HG03196 (cell line): ENCODE results near the gene KRT25.

ENCODE experiments used
- ATAC-seq: cut with Tn5 transposase; IDR thresholded peaks from one replicate; pipeline ENCODE4 v1.9.1; 2021; ENCODE audit not compliant: unreplicated experiment

The KRT25 gene

GRCh38 chr17:40755231-40755630 is at the start of gene KRT25:
KRT25 (minus strand) TSS chr17:40755331; CDS start chr17:40755271, 60 bp downstream.
- no peak for ATAC-seq

GRCh38 chr17:40803617-40804082 is 48.5 kb upstream of the KRT25 start:
- ATAC-seq, result no peak

GRCh38 chr17:40801157-40801556 is 46.0 kb upstream of the KRT25 start:
- no peak for ATAC-seq

- ATAC-seq, result no peak
Observed at GRCh38 chr17:40800381-40800780, 45.2 kb upstream of the KRT25 start.

- no peak for ATAC-seq
Observed at GRCh38 chr17:40799859-40800258, 44.7 kb upstream of the KRT25 start, which contains the start of gene KRT28. KRT28 (minus strand) TSS chr17:40799959; CDS start chr17:40799893, 66 bp downstream.

- ATAC-seq, result no peak
Observed at GRCh38 chr17:40796846-40797245, 41.7 kb upstream of the KRT25 start.

- ATAC-seq, result no peak
Observed at GRCh38 chr17:40795019-40795667, 40.0 kb upstream of the KRT25 start.

- no peak for ATAC-seq
Observed at GRCh38 chr17:40794466-40794865, 39.3 kb upstream of the KRT25 start.

GRCh38 chr17:40793832-40794231 is 38.7 kb upstream of the KRT25 start:
- no peak for ATAC-seq

- no peak for ATAC-seq
Observed at GRCh38 chr17:40791787-40792436, 36.8 kb upstream of the KRT25 start.

GRCh38 chr17:40791111-40791510 is 36.0 kb upstream of the KRT25 start:
- no peak for ATAC-seq

GRCh38 chr17:40782450-40782849 is 27.3 kb upstream of the KRT25 start, which contains the start of gene KRT27:
KRT27 (minus strand) TSS chr17:40782550; CDS start chr17:40782493, 57 bp downstream.
- ATAC-seq, result no peak

GRCh38 chr17:40779181-40779909 is 24.2 kb upstream of the KRT25 start:
- no peak for ATAC-seq

- ATAC-seq, result no peak
Observed at GRCh38 chr17:40778461-40778860, 23.3 kb upstream of the KRT25 start.

GRCh38 chr17:40777971-40778370 is 22.8 kb upstream of the KRT25 start:
- ATAC-seq, result no peak

GRCh38 chr17:40777459-40777858 is 22.3 kb upstream of the KRT25 start:
- ATAC-seq, result no peak

- ATAC-seq, result no peak
Observed at GRCh38 chr17:40775945-40776344, 20.8 kb upstream of the KRT25 start.

- no peak for ATAC-seq
Observed at GRCh38 chr17:40772101-40772500, 17.0 kb upstream of the KRT25 start, which contains the start of gene KRT26. KRT26 (minus strand) TSS chr17:40772201; CDS start chr17:40772113, 88 bp downstream.

GRCh38 chr17:40765657-40766056 is 10.5 kb upstream of the KRT25 start:
- ATAC-seq, result no peak

GRCh38 chr17:40763752-40764151 is 8.6 kb upstream of the KRT25 start:
- ATAC-seq, result no peak
